HepG2 (cell line): ENCODE measurements around the gene SLC4A11. TPM values are rescaled to one million over a fixed set of nuclear protein-coding genes. Genes with fewer than 3 reads are reported as not detected.

Experiments
- HOXD1 ChIP-seq: sonication (generic); formaldehyde crosslinking; IDR thresholded peaks from 2 replicates; pipeline ENCODE4 v1.5.0; 2020; ENCODE audit warnings: missing genetic modification reagents
- SIX1 ChIP-seq: sonication (generic); formaldehyde crosslinking; IDR thresholded peaks from 2 replicates; pipeline ENCODE4 v1.4.0; 2020; ENCODE audit warnings: missing genetic modification reagents, borderline replicate concordance
- U2AF1 ChIP-seq: fragments of 200-400 bp; formaldehyde crosslinking; optimal IDR thresholded peaks from 2 replicates; pipeline ENCODE3; 2017; ENCODE audit warnings: mild to moderate bottlenecking, low read depth, low read length
- ZNF432 ChIP-seq: sonication (generic); formaldehyde crosslinking; IDR thresholded peaks from 2 replicates; pipeline ENCODE4 v1.5.0; 2020; ENCODE audit warnings: missing genetic modification reagents, mild to moderate bottlenecking, borderline replicate concordance
- ZNF484 ChIP-seq: sonication (generic); formaldehyde crosslinking; IDR thresholded peaks from 2 replicates; pipeline ENCODE4 v1.5.1; 2020; ENCODE audit warnings: mild to moderate bottlenecking, low read depth, missing genetic modification reagents, borderline replicate concordance
- ZNF501 ChIP-seq: sonication (generic); formaldehyde crosslinking; IDR thresholded peaks from 2 replicates; pipeline ENCODE4 v1.5.1; 2020; ENCODE audit warnings: mild to moderate bottlenecking, moderate library complexity, missing genetic modification reagents
- ZNF660 ChIP-seq: sonication (generic); formaldehyde crosslinking; IDR thresholded peaks from 2 replicates; pipeline ENCODE4 v1.5.1; 2020; ENCODE audit warnings: mild to moderate bottlenecking, low read depth, missing genetic modification reagents, borderline replicate concordance
- ZNF7 ChIP-seq: IDR thresholded peaks from 2 replicates; pipeline ENCODE4 v1.6.1; 2016; ENCODE audit warnings: missing biosample characterization, missing genetic modification reagents
- ZNF761 ChIP-seq: sonication (generic); formaldehyde crosslinking; conservative IDR thresholded peaks from 2 replicates; pipeline ENCODE4 v1.4.0; 2020; ENCODE audit warnings: mild to moderate bottlenecking, missing genetic modification reagents
- polyA plus RNA-seq, 8 experiments: library from polyadenylated mRNA; depleted of rRNA in 3 of 8; stranded (reverse) in 7 of 8; unstranded in 1 of 8; fragments of >200 nt; fragmentation: Illumina TruSeq in 4 of 8; extraction: Trizol in 4 of 8; gene quantifications; 2 replicates each; pipeline versions ENCODE4 v1.2.1 to v1.2.3, GENCODE V29; 2011 to 2016; ENCODE audit warnings: low read depth in 4 of 8, missing spikeins in 1 of 8, mixed read lengths in 1 of 8; ENCODE audit not compliant: insufficient read depth in 1 of 8
- total RNA-seq, 5 experiments: library from RNA; depleted of rRNA; stranded (reverse); fragments of >200 nt; fragmentation: Illumina TruSeq; extraction: Trizol; gene quantifications; 2 replicates each; pipeline ENCODE4 v1.2.3, GENCODE V29; 2016; ENCODE audit warnings: low read depth in 1 of 5
- TF ChIP-seq, protein P1 (sequence below): sonication (generic); formaldehyde crosslinking; IDR thresholded peaks from 2 replicates; pipeline ENCODE4 v1.4.0; 2020; ENCODE audit warnings: missing genetic modification reagents
- TF ChIP-seq, protein P2 (sequence below): sonication (generic); formaldehyde crosslinking; IDR thresholded peaks from 2 replicates; pipeline ENCODE4 v1.4.0; 2020; ENCODE audit warnings: mild to moderate bottlenecking, missing genetic modification reagents
- TF ChIP-seq, protein P3 (sequence below): sonication (generic); formaldehyde crosslinking; IDR thresholded peaks from 2 replicates; pipeline ENCODE4 v1.5.0; 2020; ENCODE audit warnings: mild to moderate bottlenecking, missing genetic modification reagents, borderline replicate concordance
- TF ChIP-seq, protein P4 (sequence below): sonication (generic); formaldehyde crosslinking; IDR thresholded peaks from 2 replicates; pipeline ENCODE4 v1.8.1; 2022; ENCODE audit warnings: low read depth, mild to moderate bottlenecking, missing genetic modification reagents

Gene SLC4A11
- total and polyA plus RNA-seq, 2 of the 13 experiments (the other 11 are each of a cell fraction or from before 2014, with no cell fraction given) = 3.9 to 27.0 TPM

DNA sequence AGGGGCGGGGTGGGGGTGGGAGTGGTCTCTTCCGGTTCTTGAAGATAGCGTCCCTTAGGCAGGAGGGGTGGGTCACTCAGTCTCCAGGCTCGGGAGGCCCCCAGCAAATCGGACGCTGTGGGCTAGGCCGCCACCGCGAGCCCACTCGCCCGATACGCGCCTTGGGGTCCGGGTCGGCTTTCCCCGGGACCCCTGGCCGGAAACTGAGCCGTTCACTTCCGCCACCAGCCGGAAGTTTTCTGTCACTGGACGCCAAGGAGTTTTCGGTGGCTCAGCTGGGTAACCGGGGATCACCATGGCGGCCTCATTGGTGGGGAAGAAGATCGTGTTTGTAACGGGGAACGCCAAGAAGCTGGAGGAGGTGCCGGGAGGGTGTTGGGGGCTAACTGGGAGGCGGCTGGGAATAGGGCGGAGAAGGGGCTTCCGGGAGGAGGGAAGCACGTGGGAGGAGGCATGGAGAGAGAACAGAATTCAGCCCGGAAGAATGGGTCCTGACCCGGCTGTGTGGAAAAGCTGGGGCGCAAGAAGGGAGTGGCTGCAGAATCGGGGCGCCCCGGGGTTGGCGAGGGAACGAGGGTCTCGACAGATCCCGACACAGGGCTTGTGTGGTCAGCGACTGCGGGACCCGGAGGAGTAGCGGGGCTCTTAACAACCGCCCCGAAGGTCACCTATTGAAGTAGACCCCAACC lies 29.6 kb downstream of the SLC4A11 start, which contains the start of gene ITPA (continued):
- TF ChIP-seq ZNF660 (CRISPR knock-in tag) (no peak), ZNF484 (no peak), ZNF432 (CRISPR knock-in tag) (no peak), SIX1 (CRISPR knock-in tag) (peak; percentile 45; the same call in 1 of the 2 replicates), U2AF1 (no peak), ZNF501 (CRISPR knock-in tag) (peak; percentile 88), HOXD1 (CRISPR knock-in tag) (peak; percentile 62; the same call in 1 of the 2 replicates), ZNF761 (peak; percentile 93; the same call in 1 of the 2 replicates), ZNF7 (CRISPR knock-in tag) (no peak)
- TF ChIP-seq, protein P1, sequence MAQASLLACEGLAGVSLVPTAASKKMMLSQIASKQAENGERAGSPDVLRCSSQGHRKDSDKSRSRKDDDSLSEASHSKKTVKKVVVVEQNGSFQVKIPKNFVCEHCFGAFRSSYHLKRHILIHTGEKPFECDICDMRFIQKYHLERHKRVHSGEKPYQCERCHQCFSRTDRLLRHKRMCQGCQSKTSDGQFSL (CRISPR knock-in tag) = no peak; the same call in 1 of the 2 replicates
- TF ChIP-seq, protein P2, sequence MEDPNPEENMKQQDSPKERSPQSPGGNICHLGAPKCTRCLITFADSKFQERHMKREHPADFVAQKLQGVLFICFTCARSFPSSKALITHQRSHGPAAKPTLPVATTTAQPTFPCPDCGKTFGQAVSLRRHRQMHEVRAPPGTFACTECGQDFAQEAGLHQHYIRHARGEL (CRISPR knock-in tag) = peak; percentile 54; the same call in 1 of the 2 replicates
- TF ChIP-seq, protein P3, sequence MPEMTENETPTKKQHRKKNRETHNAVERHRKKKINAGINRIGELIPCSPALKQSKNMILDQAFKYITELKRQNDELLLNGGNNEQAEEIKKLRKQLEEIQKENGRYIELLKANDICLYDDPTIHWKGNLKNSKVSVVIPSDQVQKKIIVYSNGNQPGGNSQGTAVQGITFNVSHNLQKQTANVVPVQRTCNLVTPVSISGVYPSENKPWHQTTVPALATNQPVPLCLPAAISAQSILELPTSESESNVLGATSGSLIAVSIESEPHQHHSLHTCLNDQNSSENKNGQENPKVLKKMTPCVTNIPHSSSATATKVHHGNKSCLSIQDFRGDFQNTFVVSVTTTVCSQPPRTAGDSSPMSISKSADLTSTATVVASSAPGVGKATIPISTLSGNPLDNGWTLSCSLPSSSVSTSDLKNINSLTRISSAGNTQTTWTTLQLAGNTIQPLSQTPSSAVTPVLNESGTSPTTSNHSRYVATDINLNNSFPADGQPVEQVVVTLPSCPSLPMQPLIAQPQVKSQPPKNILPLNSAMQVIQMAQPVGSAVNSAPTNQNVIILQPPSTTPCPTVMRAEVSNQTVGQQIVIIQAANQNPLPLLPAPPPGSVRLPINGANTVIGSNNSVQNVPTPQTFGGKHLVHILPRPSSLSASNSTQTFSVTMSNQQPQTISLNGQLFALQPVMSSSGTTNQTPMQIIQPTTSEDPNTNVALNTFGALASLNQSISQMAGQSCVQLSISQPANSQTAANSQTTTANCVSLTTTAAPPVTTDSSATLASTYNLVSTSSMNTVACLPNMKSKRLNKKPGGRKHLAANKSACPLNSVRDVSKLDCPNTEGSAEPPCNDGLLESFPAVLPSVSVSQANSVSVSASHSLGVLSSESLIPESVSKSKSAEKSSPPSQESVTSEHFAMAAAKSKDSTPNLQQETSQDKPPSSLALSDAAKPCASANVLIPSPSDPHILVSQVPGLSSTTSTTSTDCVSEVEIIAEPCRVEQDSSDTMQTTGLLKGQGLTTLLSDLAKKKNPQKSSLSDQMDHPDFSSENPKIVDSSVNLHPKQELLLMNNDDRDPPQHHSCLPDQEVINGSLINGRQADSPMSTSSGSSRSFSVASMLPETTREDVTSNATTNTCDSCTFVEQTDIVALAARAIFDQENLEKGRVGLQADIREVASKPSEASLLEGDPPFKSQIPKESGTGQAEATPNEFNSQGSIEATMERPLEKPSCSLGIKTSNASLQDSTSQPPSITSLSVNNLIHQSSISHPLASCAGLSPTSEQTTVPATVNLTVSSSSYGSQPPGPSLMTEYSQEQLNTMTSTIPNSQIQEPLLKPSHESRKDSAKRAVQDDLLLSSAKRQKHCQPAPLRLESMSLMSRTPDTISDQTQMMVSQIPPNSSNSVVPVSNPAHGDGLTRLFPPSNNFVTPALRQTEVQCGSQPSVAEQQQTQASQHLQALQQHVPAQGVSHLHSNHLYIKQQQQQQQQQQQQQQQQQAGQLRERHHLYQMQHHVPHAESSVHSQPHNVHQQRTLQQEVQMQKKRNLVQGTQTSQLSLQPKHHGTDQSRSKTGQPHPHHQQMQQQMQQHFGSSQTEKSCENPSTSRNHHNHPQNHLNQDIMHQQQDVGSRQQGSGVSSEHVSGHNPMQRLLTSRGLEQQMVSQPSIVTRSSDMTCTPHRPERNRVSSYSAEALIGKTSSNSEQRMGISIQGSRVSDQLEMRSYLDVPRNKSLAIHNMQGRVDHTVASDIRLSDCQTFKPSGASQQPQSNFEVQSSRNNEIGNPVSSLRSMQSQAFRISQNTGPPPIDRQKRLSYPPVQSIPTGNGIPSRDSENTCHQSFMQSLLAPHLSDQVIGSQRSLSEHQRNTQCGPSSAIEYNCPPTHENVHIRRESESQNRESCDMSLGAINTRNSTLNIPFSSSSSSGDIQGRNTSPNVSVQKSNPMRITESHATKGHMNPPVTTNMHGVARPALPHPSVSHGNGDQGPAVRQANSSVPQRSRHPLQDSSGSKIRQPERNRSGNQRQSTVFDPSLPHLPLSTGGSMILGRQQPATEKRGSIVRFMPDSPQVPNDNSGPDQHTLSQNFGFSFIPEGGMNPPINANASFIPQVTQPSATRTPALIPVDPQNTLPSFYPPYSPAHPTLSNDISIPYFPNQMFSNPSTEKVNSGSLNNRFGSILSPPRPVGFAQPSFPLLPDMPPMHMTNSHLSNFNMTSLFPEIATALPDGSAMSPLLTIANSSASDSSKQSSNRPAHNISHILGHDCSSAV (CRISPR knock-in tag) = peak; percentile 88; the same call in 1 of the 2 replicates
- TF ChIP-seq, protein P4, sequence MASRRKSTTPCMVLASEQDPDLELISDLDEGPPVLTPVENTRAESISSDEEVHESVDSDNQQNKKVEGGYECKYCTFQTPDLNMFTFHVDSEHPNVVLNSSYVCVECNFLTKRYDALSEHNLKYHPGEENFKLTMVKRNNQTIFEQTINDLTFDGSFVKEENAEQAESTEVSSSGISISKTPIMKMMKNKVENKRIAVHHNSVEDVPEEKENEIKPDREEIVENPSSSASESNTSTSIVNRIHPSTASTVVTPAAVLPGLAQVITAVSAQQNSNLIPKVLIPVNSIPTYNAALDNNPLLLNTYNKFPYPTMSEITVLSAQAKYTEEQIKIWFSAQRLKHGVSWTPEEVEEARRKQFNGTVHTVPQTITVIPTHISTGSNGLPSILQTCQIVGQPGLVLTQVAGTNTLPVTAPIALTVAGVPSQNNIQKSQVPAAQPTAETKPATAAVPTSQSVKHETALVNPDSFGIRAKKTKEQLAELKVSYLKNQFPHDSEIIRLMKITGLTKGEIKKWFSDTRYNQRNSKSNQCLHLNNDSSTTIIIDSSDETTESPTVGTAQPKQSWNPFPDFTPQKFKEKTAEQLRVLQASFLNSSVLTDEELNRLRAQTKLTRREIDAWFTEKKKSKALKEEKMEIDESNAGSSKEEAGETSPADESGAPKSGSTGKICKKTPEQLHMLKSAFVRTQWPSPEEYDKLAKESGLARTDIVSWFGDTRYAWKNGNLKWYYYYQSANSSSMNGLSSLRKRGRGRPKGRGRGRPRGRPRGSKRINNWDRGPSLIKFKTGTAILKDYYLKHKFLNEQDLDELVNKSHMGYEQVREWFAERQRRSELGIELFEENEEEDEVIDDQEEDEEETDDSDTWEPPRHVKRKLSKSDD (CRISPR knock-in tag) = no peak
